ENCODE results near the gene CCDC142.

GRCh38 chr2:74441690-74442482, 40.9 kb downstream of the CCDC142 start, which contains the start of gene RTKN:
- TF ChIP-seq POLR2A (IDR thresholded peaks at IDR 0.05) = peak; percentile 4 to 75
- TF ChIP-seq, protein P1, sequence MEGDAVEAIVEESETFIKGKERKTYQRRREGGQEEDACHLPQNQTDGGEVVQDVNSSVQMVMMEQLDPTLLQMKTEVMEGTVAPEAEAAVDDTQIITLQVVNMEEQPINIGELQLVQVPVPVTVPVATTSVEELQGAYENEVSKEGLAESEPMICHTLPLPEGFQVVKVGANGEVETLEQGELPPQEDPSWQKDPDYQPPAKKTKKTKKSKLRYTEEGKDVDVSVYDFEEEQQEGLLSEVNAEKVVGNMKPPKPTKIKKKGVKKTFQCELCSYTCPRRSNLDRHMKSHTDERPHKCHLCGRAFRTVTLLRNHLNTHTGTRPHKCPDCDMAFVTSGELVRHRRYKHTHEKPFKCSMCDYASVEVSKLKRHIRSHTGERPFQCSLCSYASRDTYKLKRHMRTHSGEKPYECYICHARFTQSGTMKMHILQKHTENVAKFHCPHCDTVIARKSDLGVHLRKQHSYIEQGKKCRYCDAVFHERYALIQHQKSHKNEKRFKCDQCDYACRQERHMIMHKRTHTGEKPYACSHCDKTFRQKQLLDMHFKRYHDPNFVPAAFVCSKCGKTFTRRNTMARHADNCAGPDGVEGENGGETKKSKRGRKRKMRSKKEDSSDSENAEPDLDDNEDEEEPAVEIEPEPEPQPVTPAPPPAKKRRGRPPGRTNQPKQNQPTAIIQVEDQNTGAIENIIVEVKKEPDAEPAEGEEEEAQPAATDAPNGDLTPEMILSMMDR (IDR thresholded peaks at IDR 0.05) = no peak

All from thyroid gland (tissue), 4 donors.